ENCODE data around the gene RNF207. TPM values are rescaled to one million over a fixed set of nuclear protein-coding genes. Genes with fewer than 3 reads are reported as not detected.

Gene RNF207
- total RNA-seq, 2 donors from 2014 or later, result 35.8 to 38.3 TPM

- ATAC-seq, result no peak
- DNase-seq, result no peak
- intact Hi-C loops (cut with DNase I), result loop anchor here (5.0 to 10.0 kb wide), 5 partner anchors 36 to 191 kb away; partner anchors contain the start of gene RNF207 (in 1 of the 2)
Observed at GRCh38 chr1:6243053-6243834, 37.3 kb downstream of the RNF207 start.

GRCh38 chr1:6243993-6244392, 38.1 kb downstream of the RNF207 start, which contains the start of gene HES3:
Gene HES3 (plus strand): TSS chr1:6244179. CDS start chr1:6244366, 187 bp downstream.
- DNase-seq, result no peak
- ATAC-seq, result no peak
- intact Hi-C loops (cut with DNase I), result loop anchor here (5.0 to 10.0 kb wide), 5 partner anchors 37 to 192 kb away; partner anchors contain the start of gene RNF207 (in 1 of the 2)

- ATAC-seq, result no peak
- intact Hi-C loops (cut with DNase I), result loop anchor here (5.0 to 10.0 kb wide), 5 partner anchors 37 to 192 kb away; partner anchors contain the start of gene RNF207 (in 1 of the 2)
- no peak for DNase-seq
Observed at GRCh38 chr1:6244401-6245049, 38.6 kb downstream of the RNF207 start.

GRCh38 chr1:6245086-6245868, 39.4 kb downstream of the RNF207 start:
- intact Hi-C loops (cut with DNase I), result loop anchor here (10.0 kb wide), 2 partner anchors 140 to 160 kb away; no protein-coding TSS in a partner anchor
- ATAC-seq, result peak; percentile 70 to 79
- DNase-seq, result peak; percentile 86

- DNase-seq (no peak), ATAC-seq (no peak)
- intact Hi-C loops (cut with DNase I), result loop anchor here (1.0 to 10.0 kb wide), 4 partner anchors 97 to 159 kb away; no protein-coding TSS in a partner anchor
Observed at GRCh38 chr1:6245869-6246496, 40.1 kb downstream of the RNF207 start.

- intact Hi-C loops (cut with DNase I), result loop anchor here (1.0 to 10.0 kb wide), 4 partner anchors 97 to 158 kb away; no protein-coding TSS in a partner anchor
- ATAC-seq (peak; percentile 62 to 63), DNase-seq (peak; percentile 87)
Observed at GRCh38 chr1:6246497-6247467, 40.9 kb downstream of the RNF207 start.

- DNase-seq (no peak), ATAC-seq (no peak)
- intact Hi-C loops (cut with DNase I), result loop anchor here (2.0 to 10.0 kb wide), 4 partner anchors 95 to 157 kb away; no protein-coding TSS in a partner anchor
Observed at GRCh38 chr1:6247651-6248050, 41.7 kb downstream of the RNF207 start.

- intact Hi-C loops (cut with DNase I), result loop anchor here (2.0 to 10.0 kb wide), 3 partner anchors 95 to 157 kb away; no protein-coding TSS in a partner anchor
- DNase-seq (no peak), ATAC-seq (no peak)
Observed at GRCh38 chr1:6248161-6248776, 42.4 kb downstream of the RNF207 start.

- peak; percentile 6 to 21 for ATAC-seq
- peak; percentile 62 for DNase-seq
- intact Hi-C loops (cut with DNase I), result loop anchor here (2.0 to 10.0 kb wide), 3 partner anchors 94 to 156 kb away; no protein-coding TSS in a partner anchor
Observed at GRCh38 chr1:6248932-6249738, 43.2 kb downstream of the RNF207 start.

- DNase-seq, result no peak
- intact Hi-C loops (cut with DNase I), result loop anchor here (2.0 to 10.0 kb wide), 3 partner anchors 93 to 155 kb away; no protein-coding TSS in a partner anchor
Observed at GRCh38 chr1:6249739-6250689, 44.1 kb downstream of the RNF207 start.

GRCh38 chr1:6251233-6251632, 45.3 kb downstream of the RNF207 start:
- DNase-seq, result no peak
- no peak for ATAC-seq
- intact Hi-C loops (cut with DNase I), result no loop called here

More at GRCh38 chr1:6249739-6250689, 44.1 kb downstream of the RNF207 start:
- ATAC-seq, result no peak

- intact Hi-C loops (cut with DNase I), result no loop called here
- DNase-seq (no peak), ATAC-seq (no peak)
Observed at GRCh38 chr1:6251681-6252373, 45.9 kb downstream of the RNF207 start.

GRCh38 chr1:6252374-6252710, 46.4 kb downstream of the RNF207 start:
- ATAC-seq (no peak), DNase-seq (no peak)
- intact Hi-C loops (cut with DNase I), result no loop called here

GRCh38 chr1:6253380-6253779, 47.5 kb downstream of the RNF207 start:
- intact Hi-C loops (cut with DNase I), result no loop called here
- DNase-seq (no peak), ATAC-seq (no peak)
